Measurements from ENCODE around the gene RDX.

- TF ChIP-seq CTCF (conservative IDR thresholded peaks at IDR 0.05; ENCODE audit: low read length) (no peak), EZH2phosphoT487 (IDR thresholded peaks at IDR 0.05; ENCODE audit: borderline replicate concordance) (no peak)
Observed at GRCh38 chr11:110283862-110284261, 12.6 kb downstream of the RDX start.
